Colonic mucosa (tissue), 4 donors: ENCODE data around the gene SLC8A1. TPM values are rescaled to one million over a fixed set of nuclear protein-coding genes. Genes with fewer than 3 reads are reported as not detected.

Source experiments
- DNase-seq: peaks from one replicate; pipeline ENCODE4 v3.0.0-alpha.2; 2020
- H3K27ac ChIP-seq: fragments of 200-600 bp; one replicate; pipeline ENCODE4 v1.8.0; 2021
- H3K27me3 ChIP-seq: fragments of 200-600 bp; one replicate; pipeline ENCODE4 v1.8.0; 2021
- H3K36me3 ChIP-seq: fragments of 200-600 bp; one replicate; pipeline ENCODE4 v1.8.0; 2021
- H3K4me1 ChIP-seq: fragments of 200-600 bp; one replicate; pipeline ENCODE4 v1.8.0; 2021; ENCODE audit warnings: mild to moderate bottlenecking
- H3K4me3 ChIP-seq: fragments of 200-600 bp; one replicate; pipeline ENCODE4 v1.8.0; 2021
- H3K9ac ChIP-seq, 2 donors: one replicate each; pipeline ENCODE4 v1.7.0; 2013; ENCODE audit warnings: control low read depth in 2 of 2, low read depth in 2 of 2, low read length in 2 of 2
- H3K9me3 ChIP-seq: fragments of 200-600 bp; one replicate; pipeline ENCODE4 v1.8.0; 2021
- CTCF ChIP-seq: fragments of 200-600 bp; IDR thresholded peaks from one replicate; pipeline ENCODE4 v1.8.0; 2022; ENCODE audit warnings: antibody characterized with exemption, mild to moderate bottlenecking
- intact Hi-C: fragments of 100-400 bp; cut with DNase I; formaldehyde crosslinking; loops from one replicate; pipeline ENCODE4 v1.14.1; 2022
- total RNA-seq, 2 donors: library from RNA; stranded (reverse); fragmentation: NEBNext Ultra II Directional in 1 of 2; extraction: Animal tissue kit (Norgen Biotek cat#: 25700) in 1 of 2; gene quantifications; one replicate each; pipeline ENCODE4 v1.2.1, GENCODE V29; 2021
- donor health status: healthy.
- donor health status: DM: no; HTN: no; CAD: no.
- donor health status: DM: no; HTN: no; CAD: no.

SLC8A1 gene
- total RNA-seq, 2 donors from 2014 or later, result 4.1 to 25.5 TPM

DNA sequence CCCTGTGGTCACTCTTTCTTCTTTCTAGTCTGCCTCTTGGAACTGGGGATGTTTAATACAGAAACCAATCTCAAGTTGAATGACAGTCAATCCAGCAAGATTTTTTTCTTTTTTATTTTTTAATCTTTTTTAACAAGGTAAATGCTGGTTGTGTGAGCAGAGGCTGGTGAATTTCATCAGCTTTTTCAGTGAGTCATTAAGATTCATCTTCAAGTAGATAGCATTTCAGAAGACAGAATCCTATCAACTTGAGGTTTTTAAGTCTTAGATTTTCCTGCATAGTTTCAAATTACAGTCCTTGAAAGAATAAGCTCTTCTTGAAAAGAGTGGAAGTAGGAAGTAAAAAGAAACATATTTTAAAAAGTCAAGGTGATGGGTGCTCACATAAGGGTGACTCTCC, 12.4 kb downstream of the SLC8A1 start:
- DNase-seq, result no peak
- H3K9ac ChIP-seq, result no peak overlapping the region
- H3K4me1 ChIP-seq, result no peaks in the 10 kb centered on the region
- no peaks in the 10 kb centered on the region for H3K27me3 ChIP-seq
- intact Hi-C loops, result no loop called here
- TF ChIP-seq CTCF, result no peak
- H3K27ac ChIP-seq, result no peak overlapping the region
- H3K9me3 ChIP-seq, result no peaks in the 10 kb centered on the region
- no peak overlapping the region for H3K4me3 ChIP-seq
- H3K36me3 ChIP-seq, result no peaks in the 10 kb centered on the region

DNA sequence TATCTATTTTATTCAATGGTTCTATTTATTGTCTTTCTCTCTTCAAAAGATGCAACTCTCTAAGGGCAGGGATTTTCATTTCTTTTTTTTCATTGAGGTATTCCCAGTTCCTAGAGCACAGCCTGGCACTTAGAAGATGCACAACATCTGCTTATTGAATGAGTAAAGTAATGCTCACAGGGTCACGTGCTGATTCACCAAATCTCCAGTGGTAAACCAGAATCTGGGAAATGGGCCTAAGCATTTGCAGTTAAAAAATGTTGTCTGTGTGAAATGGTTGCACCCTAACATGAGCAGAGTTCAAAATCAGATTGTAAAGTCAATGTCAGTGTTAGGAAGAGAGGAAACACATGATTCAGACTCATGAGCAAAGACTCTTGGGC, 15.8 kb downstream of the SLC8A1 start:
- Histone ChIP-seq H3K27me3 (no peaks in the 10 kb centered on the region), H3K27ac (no peak overlapping the region), H3K4me3 (no peak overlapping the region), H3K36me3 (no peaks in the 10 kb centered on the region), H3K9ac (no peak overlapping the region), H3K9me3 (no peaks in the 10 kb centered on the region), H3K4me1 (no peaks in the 10 kb centered on the region)
- intact Hi-C loops, result no loop called here
- TF ChIP-seq CTCF, result no peak
- no peak for DNase-seq

- H3K36me3 ChIP-seq, result no peaks in the 10 kb centered on the region
- no peaks in the 10 kb centered on the region for H3K4me1 ChIP-seq
- H3K27ac ChIP-seq, result no peak overlapping the region
- no peak for DNase-seq
- H3K27me3 ChIP-seq, result no peaks in the 10 kb centered on the region
- no peak overlapping the region for H3K4me3 ChIP-seq
- intact Hi-C loops, result no loop called here
- H3K9me3 ChIP-seq, result no peaks in the 10 kb centered on the region
- H3K9ac ChIP-seq, result no peak overlapping the region
- TF ChIP-seq CTCF, result no peak
Observed at GRCh38 chr2:40435426-40436092, 16.3 kb downstream of the SLC8A1 start.

GRCh38 chr2:40434731-40435271, 17.1 kb downstream of the SLC8A1 start:
- no peak for DNase-seq
- no peak overlapping the region for H3K27ac ChIP-seq
- intact Hi-C loops, result no loop called here
- no peaks in the 10 kb centered on the region for H3K27me3 ChIP-seq
- H3K4me1 ChIP-seq, result no peaks in the 10 kb centered on the region
- no peak overlapping the region for H3K9ac ChIP-seq
- TF ChIP-seq CTCF, result no peak
- H3K36me3 ChIP-seq, result no peaks in the 10 kb centered on the region
- H3K9me3 ChIP-seq, result no peaks in the 10 kb centered on the region
- H3K4me3 ChIP-seq, result no peak overlapping the region

GRCh38 chr2:40433736-40434135, 18.2 kb downstream of the SLC8A1 start:
- no peaks in the 10 kb centered on the region for H3K36me3 ChIP-seq
- intact Hi-C loops, result no loop called here
- no peaks in the 10 kb centered on the region for H3K9me3 ChIP-seq
- H3K27ac ChIP-seq, result no peak overlapping the region
- H3K4me3 ChIP-seq, result no peak overlapping the region
- no peak overlapping the region for H3K9ac ChIP-seq
- H3K4me1 ChIP-seq, result no peaks in the 10 kb centered on the region
- no peak for TF ChIP-seq CTCF
- no peak for DNase-seq
- H3K27me3 ChIP-seq, result no peaks in the 10 kb centered on the region
